Astrocyte of the spinal cord (primary cell): ENCODE results near the gene CDH6.

Experiments used
- DNase-seq: peaks from one replicate; pipeline ENCODE4 v3.0.0; 2011; ENCODE audit warnings: low read depth, low spot score
- H3K4me3 ChIP-seq: 2 replicates; pipeline ENCODE4 v1.5.1; 2011; ENCODE audit warnings: low read depth, mild to moderate bottlenecking, low read length, moderate library complexity
- CTCF ChIP-seq: IDR thresholded peaks from 2 replicates; pipeline ENCODE4 v1.5.1; 2012; ENCODE audit warnings: low read depth, mild to moderate bottlenecking, low read length, inconsistent platforms
- in situ Hi-C: cut with HindIII; loops from 2 replicates; pipeline ENCODE4 v1.10.0; 2017; ENCODE audit warnings: low sequenced_read_pairs

The CDH6 gene

GRCh38 chr5:31194468-31194813, 955 bp downstream of the CDH6 start:
- in situ Hi-C loops: no loop called here
- H3K4me3 ChIP-seq: peak overlapping the region; percentile 89

GRCh38 chr5:31194892-31195555, 1.5 kb downstream of the CDH6 start:
- H3K4me3 ChIP-seq: peak overlapping the region; percentile 89
- DNase-seq: peak; percentile 20
- in situ Hi-C loops: no loop called here
- no peak for TF ChIP-seq CTCF

More at GRCh38 chr5:31194468-31194813, 955 bp downstream of the CDH6 start:
- no peak for TF ChIP-seq CTCF
- DNase-seq: peak; percentile 31

GRCh38 chr5:31196309-31196708, 2.8 kb downstream of the CDH6 start:
- in situ Hi-C loops: no loop called here
- H3K4me3 ChIP-seq: peak overlapping the region; percentile 89
- peak; percentile 55 for TF ChIP-seq CTCF
- DNase-seq: peak; percentile 70

- TF ChIP-seq CTCF: no peak
- in situ Hi-C loops: no loop called here
- H3K4me3 ChIP-seq: peak overlapping the region; percentile 89
- peak; percentile 76 for DNase-seq
Measured at GRCh38 chr5:31197183-31197582, 3.7 kb downstream of the CDH6 start.

- in situ Hi-C loops: no loop called here
- TF ChIP-seq CTCF: no peak
- DNase-seq: no peak
- H3K4me3 ChIP-seq: no peak overlapping the region
Measured at GRCh38 chr5:31204958-31205357, 11.5 kb downstream of the CDH6 start.

- in situ Hi-C loops: no loop called here
- H3K4me3 ChIP-seq: no peak overlapping the region
- DNase-seq: no peak
- no peak for TF ChIP-seq CTCF
Measured at GRCh38 chr5:31208043-31208442, 14.6 kb downstream of the CDH6 start.
